K562 (cell line): ENCODE measurements around the gene NXF1. TPM values are rescaled to one million over a fixed set of nuclear protein-coding genes. Genes with fewer than 3 reads are reported as not detected.

Experiments used
- ATAC-seq: fragments of 200-7000 bp; cut with Tn5 transposase; 3 replicates; pipeline ENCODE4 v1.9.1; 2020; ENCODE audit warnings: moderate library complexity
- BruUV-seq: library from RNA; stranded (reverse); fragments of 400-500 nt; replicated peaks from 2 replicates; lab custom pipeline; 2021; lab: Mats Ljungman, UMichigan
- CTCF ChIA-PET: fragments of 300-600 bp; formaldehyde crosslinking; extraction: SDS; loops from one replicate; lab custom pipeline; 2021; ENCODE audit warnings: low intra/inter-chr PET ratio; lab: Yijun Ruan, JAX
- POLR2A ChIA-PET: fragments of 300-600, 350-650 bp; sonication (Branson Sonifier 250); formaldehyde crosslinking; extraction: SDS; loops from one replicate; lab custom pipeline; 2021; ENCODE audit warnings: antibody characterized with exemption, inconsistent platforms; lab: Yijun Ruan, JAX
- DNase-seq, 4 experiments: peaks; one replicate each; pipeline versions ENCODE4 v3.0.0 to v3.0.0-alpha.2; 2011 to 2018; ENCODE audit warnings: low spot score in 3 of 4, mixed read lengths in 3 of 4; ENCODE audit errors: extremely low read depth in 1 of 4
- FAIRE-seq: peaks from 2 replicates; lab custom pipeline; 2011; peaks lifted over from hg19 to GRCh38; lab: Jason Lieb, UNC
- H2AFZ ChIP-seq: 2 replicates; pipeline ENCODE4 v1.6.0; 2011; ENCODE audit warnings: low read depth, low read length, control low read depth, inconsistent platforms
- H3K27ac ChIP-seq: fragments of 200-600 bp; 3 replicates; pipeline ENCODE4 v1.8.0; 2011; ENCODE audit warnings: low read depth, mild to moderate bottlenecking, control low read depth, inconsistent platforms, low read length, moderate library complexity, mixed read lengths; ENCODE audit errors: extremely low read depth
- H3K27me3 ChIP-seq, 2 experiments: fragments of 300-600 bp in 1 of 2; 2 replicates in 1 of 2; 3 replicates in 1 of 2; pipeline versions ENCODE4 v1.6.0 to v1.8.0; 2011; ENCODE audit warnings: inconsistent platforms in 2 of 2, low read length in 2 of 2, mild to moderate bottlenecking in 1 of 2, mixed read lengths in 1 of 2, moderate library complexity in 1 of 2; ENCODE audit not compliant: control insufficient read depth in 2 of 2, insufficient read depth in 2 of 2
- H3K36me3 ChIP-seq: fragments of 300-600 bp; 3 replicates; pipeline ENCODE4 v1.8.0; 2011; ENCODE audit warnings: mild to moderate bottlenecking, low read length, inconsistent platforms; ENCODE audit not compliant: control insufficient read depth, insufficient read depth
- H3K4me1 ChIP-seq, 2 experiments: fragments of 200-600 bp in 1 of 2; replicated peaks in 1 of 2; 2 replicates in 1 of 2; 3 replicates in 1 of 2; pipeline versions ENCODE4 v1.5.1 to v1.8.0; 2011; ENCODE audit warnings: inconsistent platforms in 2 of 2, low read length in 2 of 2, mild to moderate bottlenecking in 1 of 2, mixed read lengths in 1 of 2, moderate library complexity in 1 of 2; ENCODE audit not compliant: control insufficient read depth in 2 of 2, insufficient read depth in 2 of 2
- H3K4me2 ChIP-seq: 2 replicates; pipeline ENCODE4 v1.6.1; 2011; ENCODE audit warnings: low read length, control low read depth, inconsistent platforms, mixed read lengths; ENCODE audit not compliant: insufficient read depth
- H3K4me3 ChIP-seq: fragments of 200-600 bp; sonication (generic), shearing (Covaris generic); 2 replicates; pipeline ENCODE4 v1.5.1; 2016; ENCODE audit warnings: control low read depth, inconsistent platforms
- H3K79me2 ChIP-seq: fragments of 200-600 bp; 3 replicates; pipeline ENCODE4 v1.8.0; 2011; ENCODE audit warnings: low read length, inconsistent platforms; ENCODE audit not compliant: control insufficient read depth, insufficient read depth
- H3K9ac ChIP-seq, 2 experiments: 2 replicates each; pipeline versions ENCODE4 v1.6.0 to v1.6.1; 2011; ENCODE audit warnings: low read depth in 2 of 2, low read length in 2 of 2, control low read depth in 1 of 2, inconsistent platforms in 1 of 2, mild to moderate bottlenecking in 1 of 2, mixed read lengths in 1 of 2; ENCODE audit not compliant: insufficient read depth in 1 of 2
- H3K9me1 ChIP-seq: one replicate; pipeline ENCODE4 v1.6.0; 2011; ENCODE audit warnings: inconsistent platforms, mild to moderate bottlenecking, low read length, moderate library complexity; ENCODE audit not compliant: control insufficient read depth, insufficient read depth
- H3K9me3 ChIP-seq: replicated peaks from 2 replicates; pipeline ENCODE4 v1.5.1; 2011; ENCODE audit warnings: low read depth, low read length, inconsistent platforms; ENCODE audit not compliant: control insufficient read depth, insufficient read depth
- H4K20me1 ChIP-seq: replicated peaks from 2 replicates; pipeline ENCODE4 v1.6.1; 2011; ENCODE audit warnings: low read length, inconsistent platforms, mixed read lengths; ENCODE audit not compliant: control insufficient read depth, insufficient read depth
- ARID2 ChIP-seq: fragments of 450-650 bp; IDR thresholded peaks from 2 replicates; pipeline ENCODE4 v1.6.1; 2017; ENCODE audit warnings: antibody characterized with exemption, mild to moderate bottlenecking
- ATF1 ChIP-seq, 2 experiments: fragments of 450-650 bp in 1 of 2; IDR thresholded peaks; 2 replicates each; pipeline ENCODE4 v1.6.1; 2016; ENCODE audit warnings: missing compliant biosample characterization in 1 of 2, missing genetic modification characterization in 1 of 2
- ATF7 ChIP-seq: fragments of 450-650 bp; IDR thresholded peaks from 2 replicates; pipeline ENCODE4 v1.7.1; 2014; ENCODE audit warnings: mild to moderate bottlenecking, moderate library complexity
- CHAMP1 ChIP-seq: fragments of 450-650 bp; IDR thresholded peaks from 2 replicates; pipeline ENCODE4 v1.6.1; 2016; ENCODE audit warnings: mild to moderate bottlenecking
- HNRNPL ChIP-seq: fragments of 200-400 bp; formaldehyde crosslinking; IDR thresholded peaks from 2 replicates; pipeline ENCODE4 v1.6.1; 2017; ENCODE audit warnings: low read depth, mild to moderate bottlenecking, low read length
- KLF6 ChIP-seq: fragments of 250-450 bp; sonication (Bioruptor Pico); IDR thresholded peaks from 2 replicates; pipeline ENCODE4 v1.4.0; 2020; ENCODE audit warnings: mild to moderate bottlenecking, moderate library complexity, borderline replicate concordance
- MTF1 ChIP-seq: fragments of 250-450 bp; sonication (Bioruptor Pico); IDR thresholded peaks from 2 replicates; pipeline ENCODE4 v1.9.0; 2021; ENCODE audit warnings: moderate library complexity, mild to moderate bottlenecking, inconsistent platforms, borderline replicate concordance
- NFRKB ChIP-seq: fragments of 450-650 bp; IDR thresholded peaks from 2 replicates; pipeline ENCODE4 v1.6.1; 2016; ENCODE audit warnings: low read depth
- NR2F6 ChIP-seq: fragments of 450-650 bp; formaldehyde crosslinking; IDR thresholded peaks from 2 replicates; pipeline ENCODE4 v1.4.0; 2020; ENCODE audit warnings: mild to moderate bottlenecking
- NRF1 ChIP-seq, 2 experiments: fragments of 450-650 bp; IDR thresholded peaks in 1 of 2; conservative IDR thresholded peaks in 1 of 2; 2 replicates each; pipeline ENCODE4 v1.6.1; 2014; ENCODE audit warnings: mild to moderate bottlenecking in 2 of 2
- PCBP1 ChIP-seq: fragments of 200-400 bp; formaldehyde crosslinking; IDR thresholded peaks from 2 replicates; pipeline ENCODE4 v1.6.1; 2018; ENCODE audit warnings: mild to moderate bottlenecking, low read depth, low read length; ENCODE audit not compliant: poor library complexity, severe bottlenecking
- POLR2A ChIP-seq: fragments of 450-650 bp; conservative IDR thresholded peaks from 2 replicates; pipeline ENCODE4 v1.6.1; 2016
- SRSF1 ChIP-seq: fragments of 200-400 bp; formaldehyde crosslinking; IDR thresholded peaks from 2 replicates; pipeline ENCODE4 v1.6.1; 2017; ENCODE audit warnings: mild to moderate bottlenecking, low read depth, low read length, moderate library complexity
- ZC3H4 ChIP-seq: sonication (generic); formaldehyde crosslinking; IDR thresholded peaks from 2 replicates; pipeline ENCODE4 v1.9.0; 2021; ENCODE audit warnings: missing genetic modification reagents, borderline replicate concordance
- ZKSCAN8 ChIP-seq: fragments of 200-800 bp; sonication (Bioruptor generic); IDR thresholded peaks from 2 replicates; pipeline ENCODE4 v1.6.1; 2016; ENCODE audit warnings: missing genetic modification characterization, missing compliant biosample characterization
- ZNF12 ChIP-seq: sonication (generic); formaldehyde crosslinking; IDR thresholded peaks from 2 replicates; pipeline ENCODE4 v1.4.0; 2020; ENCODE audit warnings: mild to moderate bottlenecking, missing genetic modification reagents
- ZNF347 ChIP-seq: fragments of 450-650 bp; formaldehyde crosslinking; IDR thresholded peaks from 2 replicates; pipeline ENCODE4 v1.4.0; 2020; ENCODE audit warnings: low read depth, mild to moderate bottlenecking, moderate library complexity
- ZNF436 ChIP-seq: fragments of 250-450, 450-650 bp; sonication (Bioruptor Pico); formaldehyde crosslinking; IDR thresholded peaks from 2 replicates; pipeline ENCODE4 v1.7.0; 2020; ENCODE audit warnings: mild to moderate bottlenecking
- WGBS: fragments of 100-300 bp; shearing (Covaris generic); methylation state at CpG from one replicate; pipeline ENCODE4 v1.1.6; 2016; ENCODE audit warnings: low coverage, mixed read lengths; ENCODE audit not compliant: insufficient coverage; ENCODE audit errors: missing lambda C conversion rate; 5-methylcytosine and 5-hydroxymethylcytosine counted together
- in situ Hi-C: fragments of 300-500 bp; cut with MboI; formaldehyde crosslinking; loops from 4 replicates; pipeline ENCODE4 v1.15.0; 2018; ENCODE audit warnings: inconsistent platforms, mixed read lengths
- intact Hi-C: fragments of 100-400 bp; cut with micrococcal nuclease; formaldehyde crosslinking; loops from 2 replicates; pipeline ENCODE4 v1.14.2; 2022
- polyA plus RNA-seq, 8 experiments: library from polyadenylated mRNA; depleted of rRNA in 4 of 8; stranded (reverse) in 5 of 8; unstranded in 3 of 8; fragments of >200 nt; fragmentation: Nextera tagmentation in 2 of 8; fragmentation: Illumina TruSeq in 1 of 8; extraction: Ambion mirVana in 2 of 8; extraction: Trizol in 1 of 8; gene quantifications; 2 replicates each; pipeline versions ENCODE4 v1.2.1 to v1.2.3, GENCODE V29; 2011 to 2014; ENCODE audit warnings: inconsistent platforms in 1 of 8, missing spikeins in 1 of 8
- total RNA-seq, 7 experiments: library from RNA; depleted of rRNA in 6 of 7; stranded (reverse); fragments of >200 nt in 6 of 7; fragmentation: Illumina TruSeq in 2 of 7; extraction: Trizol in 2 of 7; gene quantifications; 2 replicates each; pipeline versions ENCODE4 v1.2.1 to v1.2.3, GENCODE V29; 2011 to 2021; ENCODE audit warnings: low replicate concordance in 1 of 7

NXF1 gene
- total and polyA plus RNA-seq, 9 of the 15 experiments (the other 6 are each of a cell fraction or from before 2014, with no cell fraction given): 18.1 to 98.3 (median 35.8) TPM

GRCh38 chr11:62840721-62841360 lies 35.6 kb upstream of the NXF1 start (continued):
- TF ChIP-seq ZNF12 (CRISPR knock-in tag): 0 out of 2 replicates have a peak, but pooled peaks have one; percentile 16
- TF ChIP-seq ZC3H4 (CRISPR knock-in tag): peak; percentile 84; the same call in 1 of the 2 replicates
- TF ChIP-seq NRF1 (conservative IDR thresholded peaks at IDR 0.05 in 1 of 2, IDR thresholded peaks at IDR 0.05 in 1 of 2): peak in 1 of 2 experiments; percentile 52; a peak in 2 of 4 replicates

GRCh38 chr11:62839050-62839945 lies 34.1 kb upstream of the NXF1 start, which contains the start of gene WDR74:
TSS of gene WDR74 (minus strand) at chr11:62839590. CDS start at chr11:62839570, 20 bp downstream.
- H3K27me3 ChIP-seq: no peaks in the 10 kb centered on the region
- peaks cover 8 to 19% of the 10 kb centered on the region in 2 experiments; a peak in 3 of 5 replicates for H3K4me1 ChIP-seq
- CTCF ChIA-PET: no interaction called here
- no TSS peak for BruUV-seq
- POLR2A ChIA-PET: interaction anchor here (0.6 to 4.1 kb wide), 18 partner anchors 7 to 439 kb away, joined by 3 to 403 read pairs (median 12); partner anchors contain the start of genes C11orf98, CSKMT, EEF1G and LBHD1
- peaks cover 42% of the 10 kb centered on the region for H3K79me2 ChIP-seq
- DNase-seq (peak; percentile 71 to 96 (median 77)), ATAC-seq (peak; percentile 67), FAIRE-seq (peak; percentile 79)
- H3K9ac ChIP-seq: peak within 1 kb of the TSS; percentile 87 to 99
- no peaks in the 10 kb centered on the region for H3K9me1 ChIP-seq
- H3K27ac ChIP-seq: peak within 1 kb of the TSS; percentile 77
- peak within 1 kb of the TSS; percentile 93 for H3K4me3 ChIP-seq
- H3K4me2 ChIP-seq: peak within 1 kb of the TSS; percentile 92
- under 1% methylated on average over 60 of the region's 62 CpGs for WGBS
- peaks cover 38% of the 10 kb centered on the region for H3K36me3 ChIP-seq
- in situ Hi-C loops: no loop called here
- no peaks in the 10 kb centered on the region for H3K9me3 ChIP-seq
- intact Hi-C loops: no loop called here
- H2AFZ ChIP-seq: peak within 1 kb of the TSS; percentile 70
- H4K20me1 ChIP-seq: no peaks in the 10 kb centered on the region
- TF ChIP-seq ATF7 (peak; percentile 72), HNRNPL (0 out of 2 replicates have a peak, but pooled peaks have one; percentile 48), POLR2A (peak; percentile 93), NR2F6 (CRISPR knock-in tag) (no peak), ATF1 (CRISPR knock-in tag; IDR thresholded peaks at IDR 0.05) (peak; percentile 97), ATF1 (tag; IDR thresholded peaks at IDR 0.05) (peak; percentile 99), ZNF347 (CRISPR knock-in tag) (no peak), ZKSCAN8 (CRISPR knock-in tag) (no peak; the same call in 1 of the 2 replicates), PCBP1 (peak; percentile 78), NFRKB (peak; percentile 94), CHAMP1 (no peak), ZNF436 (CRISPR knock-in tag) (no peak), KLF6 (CRISPR knock-in tag) (no peak), ARID2 (no peak), SRSF1 (no peak), MTF1 (no peak)
